ENCODE data around the gene GALNT15. TPM values are rescaled to one million over a fixed set of nuclear protein-coding genes. Genes with fewer than 3 reads are reported as not detected.

Gene GALNT15
- total RNA-seq, 1 donor from 2014 or later, result 0.95 TPM

- Histone ChIP-seq H2AFZ (ENCODE audit: low read depth, low read length) (no peak overlapping the region), H3K27ac (ENCODE audit: low read depth, low read length) (no peak overlapping the region), H3K4me2 (ENCODE audit: low read length) (no peak overlapping the region), H3K27me3 (ENCODE audit: insufficient read depth, low read length) (no peaks in the 10 kb centered on the region), H3K9me3 (ENCODE audit: insufficient read depth, low read depth, low read length) (no peaks in the 10 kb centered on the region), H3K4me3 (ENCODE audit: insufficient read depth, low read depth, low read length) (no peak overlapping the region), H3K36me3 (ENCODE audit: insufficient read depth, low read length) (no peaks in the 10 kb centered on the region), H3K9ac (ENCODE audit: low read length) (no peak overlapping the region), H3K79me2 (ENCODE audit: insufficient read depth, low read length) (no peaks in the 10 kb centered on the region), H4K20me1 (ENCODE audit: insufficient read depth, low read length) (no peaks in the 10 kb centered on the region), H3K4me1 (ENCODE audit: insufficient read depth, low read length) (no peaks in the 10 kb centered on the region)
- no peak for TF ChIP-seq EZH2 (IDR thresholded peaks at IDR 0.05; ENCODE audit: insufficient read depth, low read length)
- TF ChIP-seq, protein P1, sequence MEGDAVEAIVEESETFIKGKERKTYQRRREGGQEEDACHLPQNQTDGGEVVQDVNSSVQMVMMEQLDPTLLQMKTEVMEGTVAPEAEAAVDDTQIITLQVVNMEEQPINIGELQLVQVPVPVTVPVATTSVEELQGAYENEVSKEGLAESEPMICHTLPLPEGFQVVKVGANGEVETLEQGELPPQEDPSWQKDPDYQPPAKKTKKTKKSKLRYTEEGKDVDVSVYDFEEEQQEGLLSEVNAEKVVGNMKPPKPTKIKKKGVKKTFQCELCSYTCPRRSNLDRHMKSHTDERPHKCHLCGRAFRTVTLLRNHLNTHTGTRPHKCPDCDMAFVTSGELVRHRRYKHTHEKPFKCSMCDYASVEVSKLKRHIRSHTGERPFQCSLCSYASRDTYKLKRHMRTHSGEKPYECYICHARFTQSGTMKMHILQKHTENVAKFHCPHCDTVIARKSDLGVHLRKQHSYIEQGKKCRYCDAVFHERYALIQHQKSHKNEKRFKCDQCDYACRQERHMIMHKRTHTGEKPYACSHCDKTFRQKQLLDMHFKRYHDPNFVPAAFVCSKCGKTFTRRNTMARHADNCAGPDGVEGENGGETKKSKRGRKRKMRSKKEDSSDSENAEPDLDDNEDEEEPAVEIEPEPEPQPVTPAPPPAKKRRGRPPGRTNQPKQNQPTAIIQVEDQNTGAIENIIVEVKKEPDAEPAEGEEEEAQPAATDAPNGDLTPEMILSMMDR (IDR thresholded peaks at IDR 0.05; ENCODE audit: insufficient read depth, low read depth, low read length), result no peak
- H3K27ac Mint-ChIP-seq (ENCODE audit: unreplicated experiment), result no peak overlapping the region
- H3K4me1 Mint-ChIP-seq (ENCODE audit: low read depth, unreplicated experiment), result peaks cover 2% of the 10 kb centered on the region
- no peaks in the 10 kb centered on the region for H3K9me3 Mint-ChIP-seq (ENCODE audit: unreplicated experiment)
- FAIRE-seq (no peak), DNase-seq (ENCODE audit: low read depth) (no peak)
- no peak overlapping the region for H3K4me3 Mint-ChIP-seq (ENCODE audit: unreplicated experiment)
- peaks cover 3% of the 10 kb centered on the region for H3K27me3 Mint-ChIP-seq (ENCODE audit: low read depth, unreplicated experiment)
- H3K36me3 Mint-ChIP-seq (ENCODE audit: low read depth, unreplicated experiment), result no peaks in the 10 kb centered on the region
Observed at GRCh38 chr3:16189201-16189600, 14.7 kb downstream of the GALNT15 start.

GRCh38 chr3:16190704-16191103, 16.2 kb downstream of the GALNT15 start:
- Histone ChIP-seq H3K27me3 (ENCODE audit: insufficient read depth, low read length) (no peaks in the 10 kb centered on the region), H4K20me1 (ENCODE audit: insufficient read depth, low read length) (no peaks in the 10 kb centered on the region), H3K36me3 (ENCODE audit: insufficient read depth, low read length) (no peaks in the 10 kb centered on the region), H3K4me1 (ENCODE audit: insufficient read depth, low read length) (no peaks in the 10 kb centered on the region), H3K9me3 (ENCODE audit: insufficient read depth, low read depth, low read length) (no peaks in the 10 kb centered on the region), H3K4me3 (ENCODE audit: insufficient read depth, low read depth, low read length) (no peak overlapping the region), H3K4me2 (ENCODE audit: low read length) (no peak overlapping the region), H2AFZ (ENCODE audit: low read depth, low read length) (no peak overlapping the region), H3K9ac (ENCODE audit: low read length) (no peak overlapping the region), H3K27ac (ENCODE audit: low read depth, low read length) (no peak overlapping the region), H3K79me2 (ENCODE audit: insufficient read depth, low read length) (no peaks in the 10 kb centered on the region)
- Mint-ChIP-seq H3K4me3 (ENCODE audit: unreplicated experiment) (no peak overlapping the region), H3K27ac (ENCODE audit: unreplicated experiment) (no peak overlapping the region), H3K9me3 (ENCODE audit: unreplicated experiment) (no peaks in the 10 kb centered on the region), H3K36me3 (ENCODE audit: low read depth, unreplicated experiment) (no peaks in the 10 kb centered on the region), H3K27me3 (ENCODE audit: low read depth, unreplicated experiment) (peaks cover 3% of the 10 kb centered on the region), H3K4me1 (ENCODE audit: low read depth, unreplicated experiment) (no peaks in the 10 kb centered on the region)
- TF ChIP-seq, protein P1 (IDR thresholded peaks at IDR 0.05; ENCODE audit: insufficient read depth, low read depth, low read length), result no peak
- no peak for TF ChIP-seq EZH2 (IDR thresholded peaks at IDR 0.05; ENCODE audit: insufficient read depth, low read length)
- no peak for FAIRE-seq
- no peak for DNase-seq (ENCODE audit: low read depth)

- Histone ChIP-seq H3K4me3 (ENCODE audit: insufficient read depth, low read depth, low read length) (no peak overlapping the region), H3K27ac (ENCODE audit: low read depth, low read length) (no peak overlapping the region), H3K79me2 (ENCODE audit: insufficient read depth, low read length) (no peaks in the 10 kb centered on the region), H2AFZ (ENCODE audit: low read depth, low read length) (no peak overlapping the region), H3K4me1 (ENCODE audit: insufficient read depth, low read length) (no peaks in the 10 kb centered on the region), H3K36me3 (ENCODE audit: insufficient read depth, low read length) (no peaks in the 10 kb centered on the region), H4K20me1 (ENCODE audit: insufficient read depth, low read length) (no peaks in the 10 kb centered on the region), H3K27me3 (ENCODE audit: insufficient read depth, low read length) (no peaks in the 10 kb centered on the region), H3K9me3 (ENCODE audit: insufficient read depth, low read depth, low read length) (no peaks in the 10 kb centered on the region), H3K9ac (ENCODE audit: low read length) (no peak overlapping the region), H3K4me2 (ENCODE audit: low read length) (no peak overlapping the region)
- no peaks in the 10 kb centered on the region for H3K9me3 Mint-ChIP-seq (ENCODE audit: unreplicated experiment)
- H3K27ac Mint-ChIP-seq (ENCODE audit: unreplicated experiment), result no peak overlapping the region
- no peaks in the 10 kb centered on the region for H3K36me3 Mint-ChIP-seq (ENCODE audit: low read depth, unreplicated experiment)
- DNase-seq (ENCODE audit: low read depth), result no peak
- H3K27me3 Mint-ChIP-seq (ENCODE audit: low read depth, unreplicated experiment), result peaks cover 3% of the 10 kb centered on the region
- H3K4me3 Mint-ChIP-seq (ENCODE audit: unreplicated experiment), result no peak overlapping the region
- no peaks in the 10 kb centered on the region for H3K4me1 Mint-ChIP-seq (ENCODE audit: low read depth, unreplicated experiment)
- no peak for TF ChIP-seq EZH2 (IDR thresholded peaks at IDR 0.05; ENCODE audit: insufficient read depth, low read length)
- TF ChIP-seq, protein P1 (IDR thresholded peaks at IDR 0.05; ENCODE audit: insufficient read depth, low read depth, low read length), result no peak
- FAIRE-seq, result no peak
Observed at GRCh38 chr3:16191591-16191990, 17.1 kb downstream of the GALNT15 start.

Measured in astrocyte (in vitro differentiated cells and primary cell).